PFSK-1 (cell line): Measurements from ENCODE around the gene ZCWPW1.

Source experiments
- FOXP2 ChIP-seq: optimal IDR thresholded peaks from 2 replicates; pipeline ENCODE3; 2011; ENCODE audit warnings: borderline replicate concordance, control low read depth, inconsistent platforms; ENCODE audit not compliant: insufficient read depth; ENCODE audit errors: extremely low read length, extremely low read depth
- POLR2AphosphoS5 ChIP-seq: IDR thresholded peaks from 2 replicates; pipeline ENCODE4 v1.6.1; 2012; ENCODE audit warnings: low read depth, mild to moderate bottlenecking, control low read depth, low read length, moderate library complexity
- REST ChIP-seq, 2 experiments: IDR thresholded peaks; 2 replicates each; pipeline versions ENCODE4 v1.6.1 to v1.8.0; 2011 to 2012; ENCODE audit warnings: low read depth in 2 of 2, low read length in 2 of 2, control low read depth in 1 of 2, inconsistent platforms in 1 of 2, mild to moderate bottlenecking in 1 of 2, moderate library complexity in 1 of 2; ENCODE audit not compliant: insufficient read depth in 1 of 2
- SIN3A ChIP-seq: IDR thresholded peaks from 2 replicates; pipeline ENCODE4 v1.6.1; 2012; ENCODE audit warnings: mild to moderate bottlenecking, low read length, moderate library complexity, borderline replicate concordance; ENCODE audit not compliant: insufficient read depth
- TAF1 ChIP-seq: IDR thresholded peaks from 2 replicates; pipeline ENCODE4 v1.6.1; 2012; ENCODE audit warnings: low read length, control low read depth, borderline replicate concordance; ENCODE audit not compliant: insufficient read depth

GRCh38 chr7:100432621-100433275 is 4.2 kb upstream of the ZCWPW1 start:
- TF ChIP-seq TAF1 (no peak), POLR2AphosphoS5 (no peak; the same call in 1 of the 2 replicates), REST (IDR thresholded peaks at IDR 0.05; ENCODE audit: insufficient read depth in 1 of 2, low read depth in 2 of 2, low read length in 2 of 2) (no peak), SIN3A (no peak), FOXP2 (no peak)
